ENCODE results near the gene DST. TPM values are rescaled to one million over a fixed set of nuclear protein-coding genes. Genes with fewer than 3 reads are reported as not detected.

Gene DST
- total and polyA plus RNA-seq, 2 of the 8 experiments (the other 6 are each of a cell fraction or from before 2014, with no cell fraction given), result 49.4 to 116 TPM

DNA sequence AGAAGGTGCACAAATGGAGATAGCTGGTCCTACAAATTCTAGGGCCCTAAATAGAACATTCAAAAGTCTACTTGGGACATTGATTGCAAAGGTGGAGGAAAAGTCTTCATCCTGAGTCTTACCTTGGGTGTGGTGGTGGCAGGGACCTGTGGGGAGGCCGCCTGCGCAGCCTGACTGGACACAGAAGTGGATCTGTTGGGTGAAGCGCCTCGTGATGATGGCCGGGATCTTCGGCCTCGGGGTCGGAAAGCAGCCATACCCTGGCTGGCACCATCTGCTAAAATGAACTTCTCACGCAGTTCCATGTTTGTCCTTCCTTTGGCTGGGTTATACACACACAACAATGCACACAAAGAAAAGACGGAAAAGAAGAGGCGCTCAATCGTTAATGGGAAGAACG, 179.2 kb downstream of the DST start:
- DNase-seq (ENCODE audit: low read depth in 1 of 2, low spot score in 2 of 2), result no peak
- no peak overlapping the region for H4K91ac ChIP-seq (replicated peaks; ENCODE audit: insufficient read length, low read length)
- no peak overlapping the region for H4K8ac ChIP-seq (ENCODE audit: extremely low read depth, insufficient read depth, low read length)
- H2AFZ ChIP-seq (ENCODE audit: low read length), result no peak overlapping the region
- H3K18ac ChIP-seq (ENCODE audit: extremely low read depth, low read length), result no peak overlapping the region
- H3K56ac ChIP-seq (replicated peaks; ENCODE audit: insufficient read length, low read depth, low read length), result no peak overlapping the region
- no peak overlapping the region for H4K5ac ChIP-seq (ENCODE audit: insufficient read length, low read depth, low read length)
- H3K9me3 ChIP-seq (ENCODE audit: insufficient read depth in 2 of 2, low read depth in 1 of 2, low read length in 1 of 2), result no peaks in the 10 kb centered on the region
- no peaks in the 10 kb centered on the region for H3K4me1 ChIP-seq (replicated peaks in 1 of 4; ENCODE audit: control insufficient read depth in 3 of 4, insufficient read depth in 4 of 4, low read length in 3 of 4)
- no peaks in the 10 kb centered on the region for H4K20me1 ChIP-seq (replicated peaks in 1 of 2; ENCODE audit: control insufficient read depth in 1 of 2, insufficient read depth in 2 of 2, low read length in 2 of 2)
- H2BK12ac ChIP-seq (ENCODE audit: low read depth, low read length), result no peak overlapping the region
- no peaks in the 10 kb centered on the region; the same call in 1 of the 2 replicates for H3K79me1 ChIP-seq (ENCODE audit: low read depth, low read length)
- POLR2A ChIA-PET (ENCODE audit: partially characterized antibody), result interaction anchor here (1.0 kb wide), 1 partner anchor 13 kb away, joined by 3 read pairs; no protein-coding TSS in a partner anchor
- H3K23ac ChIP-seq (ENCODE audit: insufficient read length), result no peak overlapping the region
- H2BK20ac ChIP-seq (ENCODE audit: low read length), result no peak overlapping the region
- no peak overlapping the region for H3K14ac ChIP-seq (ENCODE audit: insufficient read length)
- no peaks in the 10 kb centered on the region for H3K79me2 ChIP-seq (ENCODE audit: control insufficient read depth in 1 of 2, insufficient read depth in 2 of 2, low read length in 2 of 2)
- H2BK15ac ChIP-seq (ENCODE audit: low read length), result no peak overlapping the region
- 91% methylated on average over 13 of the region's 13 CpGs; no CpG with 5 or more reads in 1 of the 2 experiments for WGBS, 2 experiments (ENCODE audit: extremely low coverage in 1 of 2, insufficient coverage in 1 of 2, insufficient read length in 1 of 2, insufficient replicate concordance in 2 of 2, low coverage in 1 of 2, low lambda C conversion rate in 2 of 2, missing lambda C conversion rate in 1 of 2)
- no peak overlapping the region for H3K4ac ChIP-seq (replicated peaks; ENCODE audit: insufficient read length, low read depth, low read length)
- no peak overlapping the region for H3K9ac ChIP-seq (replicated peaks in 1 of 4; ENCODE audit: extremely low read depth in 1 of 4, low read depth in 3 of 4, low read length in 3 of 4)
- H2BK5ac ChIP-seq (ENCODE audit: low read depth, low read length), result no peak overlapping the region
- H3K23me2 ChIP-seq (ENCODE audit: low read depth, low read length), result no peaks in the 10 kb centered on the region
- H3K36me3 ChIP-seq (ENCODE audit: control insufficient read depth in 2 of 4, insufficient read depth in 4 of 4, low read length in 3 of 4), result peaks cover 2 to 46% (median 28%) of the 10 kb centered on the region in 4 experiments; a peak in 7 of 8 replicates
- H3K4me3 ChIP-seq (ENCODE audit: extremely low read depth in 1 of 4, insufficient read depth in 2 of 4, low read depth in 3 of 4, low read length in 4 of 4), result no peak overlapping the region
- H3K4me2 ChIP-seq (ENCODE audit: insufficient read depth in 1 of 2, low read depth in 2 of 2, low read length in 2 of 2), result no peak overlapping the region
- CTCF ChIA-PET (ENCODE audit: partially characterized antibody), result interaction anchor here (1.3 kb wide), 1 partner anchor 78 kb away, joined by 3 read pairs; no protein-coding TSS in a partner anchor
- no peak for FAIRE-seq
- H3K27ac ChIP-seq (ENCODE audit: low read depth, low read length), result no peak overlapping the region
- H2AK5ac ChIP-seq (ENCODE audit: low read depth, low read length), result no peak overlapping the region
- H2BK120ac ChIP-seq (replicated peaks; ENCODE audit: low read depth, low read length), result no peak overlapping the region
- H3K27me3 ChIP-seq (replicated peaks in 1 of 4; ENCODE audit: control insufficient read depth in 3 of 4, extremely low read depth in 1 of 4, insufficient read depth in 3 of 4, low read length in 3 of 4), result no peaks in the 10 kb centered on the region
- no peak for TF ChIP-seq HDAC2 (IDR thresholded peaks at IDR 0.05; ENCODE audit: borderline replicate concordance in 1 of 2, low read depth in 2 of 2, low read length in 2 of 2)
- TF ChIP-seq CBX5 (IDR thresholded peaks at IDR 0.05; ENCODE audit: low read depth, low read length), result no peak
- TF ChIP-seq, protein P1, sequence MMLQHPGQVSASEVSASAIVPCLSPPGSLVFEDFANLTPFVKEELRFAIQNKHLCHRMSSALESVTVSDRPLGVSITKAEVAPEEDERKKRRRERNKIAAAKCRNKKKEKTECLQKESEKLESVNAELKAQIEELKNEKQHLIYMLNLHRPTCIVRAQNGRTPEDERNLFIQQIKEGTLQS (IDR thresholded peaks at IDR 0.05; ENCODE audit: insufficient read depth, low read depth, low read length), result no peak
- no peak for TF ChIP-seq TCF12 (IDR thresholded peaks at IDR 0.05; ENCODE audit: low read depth, low read length)
- no peak for TF ChIP-seq ZNF274 (IDR thresholded peaks at IDR 0.05; ENCODE audit: borderline replicate concordance, extremely low read depth, low read length)
- TF ChIP-seq, protein P2, sequence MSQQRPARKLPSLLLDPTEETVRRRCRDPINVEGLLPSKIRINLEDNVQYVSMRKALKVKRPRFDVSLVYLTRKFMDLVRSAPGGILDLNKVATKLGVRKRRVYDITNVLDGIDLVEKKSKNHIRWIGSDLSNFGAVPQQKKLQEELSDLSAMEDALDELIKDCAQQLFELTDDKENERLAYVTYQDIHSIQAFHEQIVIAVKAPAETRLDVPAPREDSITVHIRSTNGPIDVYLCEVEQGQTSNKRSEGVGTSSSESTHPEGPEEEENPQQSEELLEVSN (IDR thresholded peaks at IDR 0.05), result no peak
- TF ChIP-seq, protein P3, sequence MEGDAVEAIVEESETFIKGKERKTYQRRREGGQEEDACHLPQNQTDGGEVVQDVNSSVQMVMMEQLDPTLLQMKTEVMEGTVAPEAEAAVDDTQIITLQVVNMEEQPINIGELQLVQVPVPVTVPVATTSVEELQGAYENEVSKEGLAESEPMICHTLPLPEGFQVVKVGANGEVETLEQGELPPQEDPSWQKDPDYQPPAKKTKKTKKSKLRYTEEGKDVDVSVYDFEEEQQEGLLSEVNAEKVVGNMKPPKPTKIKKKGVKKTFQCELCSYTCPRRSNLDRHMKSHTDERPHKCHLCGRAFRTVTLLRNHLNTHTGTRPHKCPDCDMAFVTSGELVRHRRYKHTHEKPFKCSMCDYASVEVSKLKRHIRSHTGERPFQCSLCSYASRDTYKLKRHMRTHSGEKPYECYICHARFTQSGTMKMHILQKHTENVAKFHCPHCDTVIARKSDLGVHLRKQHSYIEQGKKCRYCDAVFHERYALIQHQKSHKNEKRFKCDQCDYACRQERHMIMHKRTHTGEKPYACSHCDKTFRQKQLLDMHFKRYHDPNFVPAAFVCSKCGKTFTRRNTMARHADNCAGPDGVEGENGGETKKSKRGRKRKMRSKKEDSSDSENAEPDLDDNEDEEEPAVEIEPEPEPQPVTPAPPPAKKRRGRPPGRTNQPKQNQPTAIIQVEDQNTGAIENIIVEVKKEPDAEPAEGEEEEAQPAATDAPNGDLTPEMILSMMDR (IDR thresholded peaks at IDR 0.05; ENCODE audit: control extremely low read depth in 1 of 3, insufficient read depth in 1 of 3, low read depth in 1 of 3, low read length in 3 of 3), result no peak
- TF ChIP-seq TAF7 (optimal IDR thresholded peaks at IDR 0.05; ENCODE audit: borderline replicate concordance, low read depth, low read length), result no peak
